WTC11 (cell line): Measurements from ENCODE around the gene CNOT3. TPM values are rescaled to one million over a fixed set of nuclear protein-coding genes. Genes with fewer than 3 reads are reported as not detected.
A peak's percentile ranks its signal among the peaks of the same experiment; 100 is the strongest.

Experiments used
- ATAC-seq: fragments of 200-7000 bp; cut with Tn5 transposase; 2 replicates; pipeline ENCODE4 v1.10.0; 2021; ENCODE audit warnings: mild to moderate bottlenecking, moderate library complexity
- CTCF ChIA-PET: fragments of 300-600 bp; sonication (Branson Sonifier 250); formaldehyde crosslinking; loops from one replicate; lab custom pipeline; 2021; ENCODE audit warnings: antibody characterized with exemption; lab: Charles Lee
- POLR2A ChIA-PET: fragments of 350-600 bp; sonication (Branson Sonifier 250); formaldehyde crosslinking; loops from one replicate; lab custom pipeline; 2021; ENCODE audit warnings: antibody characterized with exemption; lab: Charles Lee
- DNase-seq: peaks from one replicate; pipeline ENCODE4 v3.0.0; 2021; ENCODE audit warnings: low spot score
- H3K27ac Mint-ChIP-seq: 2 replicates; pipeline ENCODE4 v1.8.0; 2021; ENCODE audit warnings: mixed read lengths
- H3K27me3 Mint-ChIP-seq: 2 replicates; pipeline ENCODE4 v1.8.0; 2021; ENCODE audit warnings: low read depth, mild to moderate bottlenecking, moderate library complexity, mixed read lengths
- H3K36me3 Mint-ChIP-seq: 2 replicates; pipeline ENCODE4 v1.8.0; 2021; ENCODE audit warnings: mixed read lengths
- H3K4me1 Mint-ChIP-seq: 2 replicates; pipeline ENCODE4 v1.8.0; 2022; ENCODE audit warnings: mixed read lengths
- H3K4me3 Mint-ChIP-seq: 2 replicates; pipeline ENCODE4 v1.8.0; 2021; ENCODE audit warnings: mild to moderate bottlenecking, moderate library complexity, mixed read lengths
- H3K9me3 Mint-ChIP-seq: 2 replicates; pipeline ENCODE4 v1.8.0; 2021; ENCODE audit warnings: mixed read lengths
- E2F5 ChIP-seq: sonication (generic); formaldehyde crosslinking; IDR thresholded peaks from 2 replicates; pipeline ENCODE4 v1.8.1; 2022; ENCODE audit warnings: mild to moderate bottlenecking, moderate library complexity, missing genetic modification reagents
- EMX1 ChIP-seq: fragments of 250-450 bp; sonication (Bioruptor Pico); IDR thresholded peaks from 2 replicates; pipeline ENCODE4 v1.8.0; 2021; ENCODE audit warnings: mild to moderate bottlenecking
- FOXK1 ChIP-seq: sonication (generic); formaldehyde crosslinking; IDR thresholded peaks from 2 replicates; pipeline ENCODE4 v1.8.0; 2022; ENCODE audit warnings: mild to moderate bottlenecking, moderate library complexity, missing genetic modification reagents
- HMGA2 ChIP-seq: fragments of 250-450 bp; sonication (Bioruptor Pico); IDR thresholded peaks from 2 replicates; pipeline ENCODE4 v1.4.0; 2021; ENCODE audit warnings: mild to moderate bottlenecking, moderate library complexity
- JUN ChIP-seq: sonication (generic); formaldehyde crosslinking; IDR thresholded peaks from 2 replicates; pipeline ENCODE4 v1.8.0; 2023; ENCODE audit warnings: mild to moderate bottlenecking, missing genetic modification reagents
- PRDM15 ChIP-seq: sonication (generic); formaldehyde crosslinking; IDR thresholded peaks from 2 replicates; pipeline ENCODE4 v1.8.0; 2022; ENCODE audit warnings: missing genetic modification reagents
- TCF7 ChIP-seq: sonication (generic); formaldehyde crosslinking; IDR thresholded peaks from 2 replicates; pipeline ENCODE4 v1.8.0; 2022; ENCODE audit warnings: mild to moderate bottlenecking, low read depth, missing genetic modification reagents, moderate library complexity
- TEAD1 ChIP-seq: sonication (generic); formaldehyde crosslinking; IDR thresholded peaks from 2 replicates; pipeline ENCODE4 v1.8.0; 2022; ENCODE audit warnings: mild to moderate bottlenecking, missing genetic modification reagents
- ZNF219 ChIP-seq: sonication (generic); formaldehyde crosslinking; IDR thresholded peaks from 2 replicates; pipeline ENCODE4 v1.8.0; 2023; ENCODE audit warnings: missing genetic modification reagents, mild to moderate bottlenecking, borderline replicate concordance
- ZNF232 ChIP-seq: sonication (generic); formaldehyde crosslinking; IDR thresholded peaks from 2 replicates; pipeline ENCODE4 v1.8.0; 2022; ENCODE audit warnings: mild to moderate bottlenecking, missing genetic modification reagents
- ZNF396 ChIP-seq: fragments of 250-450 bp; sonication (Bioruptor Pico); IDR thresholded peaks from 2 replicates; pipeline ENCODE4 v1.8.0; 2021; ENCODE audit warnings: mild to moderate bottlenecking, moderate library complexity, borderline replicate concordance
- total RNA-seq: library from RNA; stranded (reverse); gene quantifications from 3 replicates; pipeline ENCODE4 v1.2.3, GENCODE V29; 2021
- TF ChIP-seq, protein P1 (sequence below): sonication (generic); formaldehyde crosslinking; IDR thresholded peaks from 2 replicates; pipeline ENCODE4 v1.8.0; 2023; ENCODE audit warnings: mild to moderate bottlenecking, missing genetic modification reagents
- TF ChIP-seq, protein P2 (sequence below): sonication (generic); formaldehyde crosslinking; IDR thresholded peaks from 2 replicates; pipeline ENCODE4 v1.8.1; 2023; ENCODE audit warnings: mild to moderate bottlenecking, missing genetic modification reagents, moderate library complexity
- TF ChIP-seq, protein P3 (sequence below): sonication (generic); formaldehyde crosslinking; IDR thresholded peaks from 2 replicates; pipeline ENCODE4 v1.8.0; 2022; ENCODE audit warnings: mild to moderate bottlenecking, missing genetic modification reagents
- TF ChIP-seq, protein P4 (sequence below): sonication (generic); formaldehyde crosslinking; IDR thresholded peaks from 2 replicates; pipeline ENCODE4 v1.8.1; 2023; ENCODE audit warnings: mild to moderate bottlenecking, missing genetic modification reagents
- TF ChIP-seq, protein P5 (sequence below): sonication (generic); formaldehyde crosslinking; IDR thresholded peaks from 2 replicates; pipeline ENCODE4 v1.8.1; 2023; ENCODE audit warnings: mild to moderate bottlenecking, missing genetic modification reagents, moderate library complexity
- TF ChIP-seq, protein P6 (sequence below): sonication (generic); formaldehyde crosslinking; IDR thresholded peaks from 2 replicates; pipeline ENCODE4 v1.8.1; 2022; ENCODE audit warnings: missing genetic modification reagents, borderline replicate concordance

The CNOT3 gene
- total RNA-seq, 1 experiment from 2014 or later: 93.3 TPM

DNA sequence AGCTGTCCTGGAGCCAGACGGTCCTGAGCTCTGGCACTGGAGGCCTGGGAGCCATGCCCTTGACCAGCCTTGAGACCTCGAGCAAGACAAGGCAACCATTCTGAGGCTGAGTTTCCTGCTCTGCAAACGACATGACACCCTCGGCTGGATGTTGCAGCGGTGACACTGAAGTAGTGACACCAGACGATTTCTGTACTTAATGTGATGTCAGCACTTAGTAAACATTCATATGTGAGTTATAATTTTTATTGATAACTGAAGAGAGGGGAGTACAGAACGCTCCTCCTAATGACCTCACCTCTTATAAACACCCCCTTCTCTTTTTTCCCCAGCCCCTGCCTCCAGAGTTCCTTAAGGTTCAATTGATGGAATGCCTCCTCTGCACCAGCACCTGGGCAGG, 29.1 kb upstream of the CNOT3 start (continued):
- TF ChIP-seq, protein P1, sequence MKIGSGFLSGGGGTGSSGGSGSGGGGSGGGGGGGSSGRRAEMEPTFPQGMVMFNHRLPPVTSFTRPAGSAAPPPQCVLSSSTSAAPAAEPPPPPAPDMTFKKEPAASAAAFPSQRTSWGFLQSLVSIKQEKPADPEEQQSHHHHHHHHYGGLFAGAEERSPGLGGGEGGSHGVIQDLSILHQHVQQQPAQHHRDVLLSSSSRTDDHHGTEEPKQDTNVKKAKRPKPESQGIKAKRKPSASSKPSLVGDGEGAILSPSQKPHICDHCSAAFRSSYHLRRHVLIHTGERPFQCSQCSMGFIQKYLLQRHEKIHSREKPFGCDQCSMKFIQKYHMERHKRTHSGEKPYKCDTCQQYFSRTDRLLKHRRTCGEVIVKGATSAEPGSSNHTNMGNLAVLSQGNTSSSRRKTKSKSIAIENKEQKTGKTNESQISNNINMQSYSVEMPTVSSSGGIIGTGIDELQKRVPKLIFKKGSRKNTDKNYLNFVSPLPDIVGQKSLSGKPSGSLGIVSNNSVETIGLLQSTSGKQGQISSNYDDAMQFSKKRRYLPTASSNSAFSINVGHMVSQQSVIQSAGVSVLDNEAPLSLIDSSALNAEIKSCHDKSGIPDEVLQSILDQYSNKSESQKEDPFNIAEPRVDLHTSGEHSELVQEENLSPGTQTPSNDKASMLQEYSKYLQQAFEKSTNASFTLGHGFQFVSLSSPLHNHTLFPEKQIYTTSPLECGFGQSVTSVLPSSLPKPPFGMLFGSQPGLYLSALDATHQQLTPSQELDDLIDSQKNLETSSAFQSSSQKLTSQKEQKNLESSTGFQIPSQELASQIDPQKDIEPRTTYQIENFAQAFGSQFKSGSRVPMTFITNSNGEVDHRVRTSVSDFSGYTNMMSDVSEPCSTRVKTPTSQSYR (CRISPR knock-in tag): no peak
- TF ChIP-seq FOXK1 (CRISPR knock-in tag) (no peak), TEAD1 (no peak), JUN (CRISPR knock-in tag) (no peak)
- TF ChIP-seq, protein P2, sequence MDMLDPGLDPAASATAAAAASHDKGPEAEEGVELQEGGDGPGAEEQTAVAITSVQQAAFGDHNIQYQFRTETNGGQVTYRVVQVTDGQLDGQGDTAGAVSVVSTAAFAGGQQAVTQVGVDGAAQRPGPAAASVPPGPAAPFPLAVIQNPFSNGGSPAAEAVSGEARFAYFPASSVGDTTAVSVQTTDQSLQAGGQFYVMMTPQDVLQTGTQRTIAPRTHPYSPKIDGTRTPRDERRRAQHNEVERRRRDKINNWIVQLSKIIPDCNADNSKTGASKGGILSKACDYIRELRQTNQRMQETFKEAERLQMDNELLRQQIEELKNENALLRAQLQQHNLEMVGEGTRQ (CRISPR knock-in tag): no peak

DNA sequence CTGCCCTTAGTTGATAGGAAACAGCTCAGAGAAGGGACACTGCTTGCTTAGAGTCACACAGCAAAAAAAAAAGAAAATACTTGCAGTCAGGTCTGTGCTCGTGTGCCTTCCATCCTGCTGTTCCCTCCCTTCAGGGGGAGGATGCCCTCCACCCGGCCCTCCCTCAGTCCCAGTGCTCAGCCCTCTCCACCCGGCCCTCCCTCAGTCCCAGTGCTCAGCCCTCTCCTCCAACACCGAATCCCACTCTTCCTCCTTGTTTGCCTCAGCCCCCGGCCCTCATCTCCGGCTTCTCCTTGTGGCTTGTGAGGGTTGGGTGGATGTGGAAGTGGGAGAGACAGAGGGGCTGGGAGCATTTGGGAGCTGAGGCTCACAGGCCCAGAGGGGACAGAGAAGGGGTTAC, 27.9 kb upstream of the CNOT3 start:
- DNase-seq: no peak
- H3K9me3 Mint-ChIP-seq: no peaks in the 10 kb centered on the region
- peaks cover 51% of the 10 kb centered on the region for H3K36me3 Mint-ChIP-seq
- H3K4me1 Mint-ChIP-seq: peaks cover 7% of the 10 kb centered on the region
- no peak for TF ChIP-seq PRDM15
- TF ChIP-seq, all 79 proteins: peak for 0
- H3K27me3 Mint-ChIP-seq: no peaks in the 10 kb centered on the region
- no peak overlapping the region for H3K4me3 Mint-ChIP-seq
- no peak overlapping the region for H3K27ac Mint-ChIP-seq
- CTCF ChIA-PET: interaction anchor here (1.7 kb wide), 1 partner anchor 80 kb away, joined by 5 read pairs; no protein-coding TSS in a partner anchor
- POLR2A ChIA-PET: no interaction called here
- ATAC-seq: no peak

DNA sequence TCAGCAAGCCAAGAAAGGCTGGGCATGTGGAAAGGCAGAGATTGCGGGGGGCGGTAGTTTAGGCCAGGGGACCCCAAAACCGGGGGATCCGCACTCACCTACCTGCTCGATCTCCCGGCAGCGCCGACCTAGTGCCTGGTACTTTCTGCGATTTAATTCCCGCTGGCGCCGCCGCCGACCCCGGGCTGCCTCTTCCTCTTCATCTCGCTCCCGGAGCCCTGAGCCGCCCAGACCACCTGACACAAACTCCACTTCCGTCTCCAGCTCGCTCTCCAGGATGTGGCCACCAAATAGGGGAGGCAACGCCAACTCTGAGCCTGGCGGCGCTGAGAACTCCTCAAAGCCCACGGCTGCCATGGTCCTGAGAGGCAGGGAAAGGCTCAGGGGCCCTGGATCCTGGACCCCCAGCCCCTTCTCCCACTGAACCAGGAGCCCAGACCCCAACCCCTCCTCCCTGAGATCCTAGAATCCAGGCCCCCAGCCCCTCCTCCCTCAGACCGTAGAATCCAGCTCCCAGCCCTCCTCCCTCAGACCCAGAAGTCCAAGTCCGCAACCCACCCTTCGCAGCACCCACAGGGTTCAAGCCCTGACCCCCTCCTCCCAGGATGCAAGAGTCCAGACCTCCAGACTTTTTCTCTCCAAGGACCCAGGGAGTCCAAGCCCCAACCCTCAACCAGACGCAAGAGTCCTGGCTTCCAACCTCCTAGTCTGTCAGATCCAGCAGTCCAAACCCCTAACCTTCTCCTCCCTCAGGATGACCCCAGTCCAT, 23.0 kb upstream of the CNOT3 start:
- ATAC-seq (peak; percentile 17), DNase-seq (no peak)
- Mint-ChIP-seq H3K36me3 (peaks cover 28% of the 10 kb centered on the region), H3K4me3 (peak overlapping the region; percentile 95), H3K27me3 (no peaks in the 10 kb centered on the region; the same call in 1 of the 2 replicates), H3K9me3 (no peaks in the 10 kb centered on the region), H3K4me1 (peaks cover 22% of the 10 kb centered on the region), H3K27ac (peak overlapping the region; percentile 93)
- POLR2A ChIA-PET: interaction anchor here (0.5 to 3.1 kb wide), 5 partner anchors 11 to 247 kb away, joined by 3 to 23 read pairs (median 5); partner anchors contain the start of genes CNOT3, MYADM and NDUFA3
- CTCF ChIA-PET: interaction anchor here (0.8 to 2.5 kb wide), 9 partner anchors 17 to 202 kb away, joined by 3 to 9 read pairs (median 3); partner anchors contain the start of gene CNOT3
- no peak for TF ChIP-seq TCF7 (CRISPR knock-in tag)
- no peak for TF ChIP-seq E2F5 (CRISPR knock-in tag)
- TF ChIP-seq ZNF232: no peak
- TF ChIP-seq FOXK1 (CRISPR knock-in tag): no peak
- TF ChIP-seq, protein P3, sequence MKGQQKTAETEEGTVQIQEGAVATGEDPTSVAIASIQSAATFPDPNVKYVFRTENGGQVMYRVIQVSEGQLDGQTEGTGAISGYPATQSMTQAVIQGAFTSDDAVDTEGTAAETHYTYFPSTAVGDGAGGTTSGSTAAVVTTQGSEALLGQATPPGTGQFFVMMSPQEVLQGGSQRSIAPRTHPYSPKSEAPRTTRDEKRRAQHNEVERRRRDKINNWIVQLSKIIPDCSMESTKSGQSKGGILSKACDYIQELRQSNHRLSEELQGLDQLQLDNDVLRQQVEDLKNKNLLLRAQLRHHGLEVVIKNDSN (CRISPR knock-in tag): peak; percentile 20; the same call in 1 of the 2 replicates
- TF ChIP-seq, protein P2 (CRISPR knock-in tag): peak; percentile 42; the same call in 1 of the 2 replicates
- TF ChIP-seq ZNF396 (CRISPR knock-in tag): no peak
- no peak for TF ChIP-seq ZNF219 (CRISPR knock-in tag)
- TF ChIP-seq, protein P4, sequence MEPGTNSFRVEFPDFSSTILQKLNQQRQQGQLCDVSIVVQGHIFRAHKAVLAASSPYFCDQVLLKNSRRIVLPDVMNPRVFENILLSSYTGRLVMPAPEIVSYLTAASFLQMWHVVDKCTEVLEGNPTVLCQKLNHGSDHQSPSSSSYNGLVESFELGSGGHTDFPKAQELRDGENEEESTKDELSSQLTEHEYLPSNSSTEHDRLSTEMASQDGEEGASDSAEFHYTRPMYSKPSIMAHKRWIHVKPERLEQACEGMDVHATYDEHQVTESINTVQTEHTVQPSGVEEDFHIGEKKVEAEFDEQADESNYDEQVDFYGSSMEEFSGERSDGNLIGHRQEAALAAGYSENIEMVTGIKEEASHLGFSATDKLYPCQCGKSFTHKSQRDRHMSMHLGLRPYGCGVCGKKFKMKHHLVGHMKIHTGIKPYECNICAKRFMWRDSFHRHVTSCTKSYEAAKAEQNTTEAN (CRISPR knock-in tag): no peak
- 0 out of 2 replicates have a peak, but pooled peaks have one; percentile 31 for TF ChIP-seq EMX1 (CRISPR knock-in tag)
- TF ChIP-seq, protein P5, sequence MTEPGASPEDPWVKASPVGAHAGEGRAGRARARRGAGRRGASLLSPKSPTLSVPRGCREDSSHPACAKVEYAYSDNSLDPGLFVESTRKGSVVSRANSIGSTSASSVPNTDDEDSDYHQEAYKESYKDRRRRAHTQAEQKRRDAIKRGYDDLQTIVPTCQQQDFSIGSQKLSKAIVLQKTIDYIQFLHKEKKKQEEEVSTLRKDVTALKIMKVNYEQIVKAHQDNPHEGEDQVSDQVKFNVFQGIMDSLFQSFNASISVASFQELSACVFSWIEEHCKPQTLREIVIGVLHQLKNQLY (CRISPR knock-in tag): no peak
- TF ChIP-seq HMGA2 (CRISPR knock-in tag): no peak
- TF ChIP-seq, protein P6, sequence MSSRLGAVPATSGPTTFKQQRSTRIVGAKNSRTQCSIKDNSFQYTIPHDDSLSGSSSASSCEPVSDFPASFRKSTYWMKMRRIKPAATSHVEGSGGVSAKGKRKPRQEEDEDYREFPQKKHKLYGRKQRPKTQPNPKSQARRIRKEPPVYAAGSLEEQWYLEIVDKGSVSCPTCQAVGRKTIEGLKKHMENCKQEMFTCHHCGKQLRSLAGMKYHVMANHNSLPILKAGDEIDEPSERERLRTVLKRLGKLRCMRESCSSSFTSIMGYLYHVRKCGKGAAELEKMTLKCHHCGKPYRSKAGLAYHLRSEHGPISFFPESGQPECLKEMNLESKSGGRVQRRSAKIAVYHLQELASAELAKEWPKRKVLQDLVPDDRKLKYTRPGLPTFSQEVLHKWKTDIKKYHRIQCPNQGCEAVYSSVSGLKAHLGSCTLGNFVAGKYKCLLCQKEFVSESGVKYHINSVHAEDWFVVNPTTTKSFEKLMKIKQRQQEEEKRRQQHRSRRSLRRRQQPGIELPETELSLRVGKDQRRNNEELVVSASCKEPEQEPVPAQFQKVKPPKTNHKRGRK (CRISPR knock-in tag): no peak
